ENCODE data around the gene KNSTRN. TPM values are rescaled to one million over a fixed set of nuclear protein-coding genes. Genes with fewer than 3 reads are reported as not detected.
A peak's percentile ranks its signal among the peaks of the same experiment; 100 is the strongest.

KNSTRN gene
- total RNA-seq, 1 donor from 2014 or later = 31.1 TPM

GRCh38 chr15:40336744-40337122, 45.8 kb upstream of the KNSTRN start:
- Mint-ChIP-seq H3K27me3 (ENCODE audit: low read depth) (no peaks in the 10 kb centered on the region), H3K9me3 (no peaks in the 10 kb centered on the region), H3K4me1 (peaks cover 70% of the 10 kb centered on the region), H3K36me3 (no peaks in the 10 kb centered on the region), H3K4me3 (no peak overlapping the region), H3K27ac (no peak overlapping the region)
- DNase-seq (ENCODE audit: low spot score in 2 of 2, unreplicated experiment in 2 of 2) = no peak
- TF ChIP-seq CTCF (IDR thresholded peaks at IDR 0.05; ENCODE audit: unreplicated experiment) = no peak

- H3K4me1 Mint-ChIP-seq = peaks cover 73% of the 10 kb centered on the region
- no peak for DNase-seq (ENCODE audit: low spot score in 2 of 2, unreplicated experiment in 2 of 2)
- TF ChIP-seq CTCF (IDR thresholded peaks at IDR 0.05; ENCODE audit: unreplicated experiment) = no peak
- no peak overlapping the region for H3K27ac Mint-ChIP-seq
- no peaks in the 10 kb centered on the region for H3K9me3 Mint-ChIP-seq
- H3K4me3 Mint-ChIP-seq = no peak overlapping the region
- no peaks in the 10 kb centered on the region for H3K36me3 Mint-ChIP-seq
- H3K27me3 Mint-ChIP-seq (ENCODE audit: low read depth) = no peaks in the 10 kb centered on the region
Observed at GRCh38 chr15:40337597-40337996, 44.9 kb upstream of the KNSTRN start.

- H3K9me3 Mint-ChIP-seq = no peaks in the 10 kb centered on the region
- H3K36me3 Mint-ChIP-seq = no peaks in the 10 kb centered on the region
- peaks cover 78% of the 10 kb centered on the region for H3K4me1 Mint-ChIP-seq
- peak overlapping the region; percentile 87 for H3K27ac Mint-ChIP-seq
- TF ChIP-seq CTCF (IDR thresholded peaks at IDR 0.05; ENCODE audit: unreplicated experiment) = peak; percentile 69
- H3K27me3 Mint-ChIP-seq (ENCODE audit: low read depth) = no peaks in the 10 kb centered on the region
- peak overlapping the region; percentile 15 for H3K4me3 Mint-ChIP-seq
- DNase-seq (ENCODE audit: low spot score in 2 of 2, unreplicated experiment in 2 of 2) = peak in 1 of 2 experiments; percentile 67
Observed at GRCh38 chr15:40338041-40338657, 44.4 kb upstream of the KNSTRN start.

- Mint-ChIP-seq H3K27me3 (ENCODE audit: low read depth) (no peaks in the 10 kb centered on the region), H3K27ac (peak overlapping the region; percentile 97), H3K9me3 (no peaks in the 10 kb centered on the region), H3K36me3 (no peaks in the 10 kb centered on the region), H3K4me1 (peaks cover 78% of the 10 kb centered on the region), H3K4me3 (no peak overlapping the region)
- TF ChIP-seq CTCF (IDR thresholded peaks at IDR 0.05; ENCODE audit: unreplicated experiment) = no peak
- no peak for DNase-seq (ENCODE audit: low spot score in 2 of 2, unreplicated experiment in 2 of 2)
Observed at GRCh38 chr15:40338921-40339620, 43.5 kb upstream of the KNSTRN start.

GRCh38 chr15:40339621-40339945, 42.9 kb upstream of the KNSTRN start:
- peak overlapping the region; percentile 50 for H3K4me3 Mint-ChIP-seq
- no peaks in the 10 kb centered on the region for H3K27me3 Mint-ChIP-seq (ENCODE audit: low read depth)
- H3K36me3 Mint-ChIP-seq = no peaks in the 10 kb centered on the region
- H3K27ac Mint-ChIP-seq = peak overlapping the region; percentile 97
- no peaks in the 10 kb centered on the region for H3K9me3 Mint-ChIP-seq
- TF ChIP-seq CTCF (IDR thresholded peaks at IDR 0.05; ENCODE audit: unreplicated experiment) = no peak
- H3K4me1 Mint-ChIP-seq = peaks cover 76% of the 10 kb centered on the region
- DNase-seq (ENCODE audit: low spot score in 2 of 2, unreplicated experiment in 2 of 2) = no peak
